ENCODE data around the gene CNTNAP5. TPM values are rescaled to one million over a fixed set of nuclear protein-coding genes. Genes with fewer than 3 reads are reported as not detected.

CNTNAP5 gene
- total and polyA plus RNA-seq, 2 donors (not counting 3 experiments of a cell fraction or from before 2014, with no cell fraction given): not detected

GRCh38 chr2:124740636-124741035, 715.5 kb downstream of the CNTNAP5 start:
- POLR2A ChIA-PET: no interaction called here
- dilution Hi-C loops (cut with MboI; ENCODE audit: extremely low pct_ligation_motif_present, low sequenced_read_pairs): no loop called here

GRCh38 chr2:124753842-124754241, 728.8 kb downstream of the CNTNAP5 start:
- Histone ChIP-seq H4K20me1 (replicated peaks; ENCODE audit: control insufficient read depth, extremely low read depth, insufficient read depth, low read length) (no peaks in the 10 kb centered on the region), H3K9me3 (replicated peaks; ENCODE audit: control insufficient read depth, insufficient read depth, low read length) (peaks cover 7% of the 10 kb centered on the region), H3K79me2 (ENCODE audit: control insufficient read depth, insufficient read depth, low read length) (no peaks in the 10 kb centered on the region), H3K9me1 (replicated peaks; ENCODE audit: control insufficient read depth, extremely low read depth, insufficient read depth, low read length) (no peaks in the 10 kb centered on the region), H3K4me3 (replicated peaks in 1 of 3; ENCODE audit: insufficient read depth in 1 of 3, low read depth in 1 of 3, low read length in 3 of 3) (no peak overlapping the region), H3K4me1 (ENCODE audit: control insufficient read depth, extremely low read depth, insufficient read depth, low read length) (no peaks in the 10 kb centered on the region), H3K27ac (ENCODE audit: insufficient read depth, low read depth, low read length) (no peak overlapping the region), H3K27me3 (ENCODE audit: control insufficient read depth in 2 of 2, insufficient read depth in 2 of 2, low read length in 2 of 2) (no peaks in the 10 kb centered on the region), H2AFZ (ENCODE audit: low read depth, low read length) (no peak overlapping the region), H3K9ac (replicated peaks; ENCODE audit: extremely low read depth, insufficient read depth, low read length) (no peak overlapping the region), H3K36me3 (ENCODE audit: control insufficient read depth in 2 of 2, extremely low read depth in 1 of 2, insufficient read depth in 2 of 2, low read length in 2 of 2) (no peaks in the 10 kb centered on the region), H3K4me2 (ENCODE audit: insufficient read depth, low read length) (no peak overlapping the region)
- ChIA-PET CTCF (no interaction called here), POLR2A (no interaction called here)
- FAIRE-seq: no peak
- no peak for DNase-seq (ENCODE audit: low read depth, low spot score)
- TF ChIP-seq MYC (IDR thresholded peaks at IDR 0.05; ENCODE audit: low read depth, low read length) (no peak), JUN (IDR thresholded peaks at IDR 0.05; ENCODE audit: borderline replicate concordance, insufficient read depth, insufficient read length, low read depth) (no peak), GATA2 (IDR thresholded peaks at IDR 0.05; ENCODE audit: insufficient read depth, insufficient read length, low read depth, low read length) (no peak), FOS (IDR thresholded peaks at IDR 0.05; ENCODE audit: borderline replicate concordance, insufficient read depth, low read length) (no peak), POLR2AphosphoS5 (IDR thresholded peaks at IDR 0.05; ENCODE audit: insufficient read depth, low read depth, low read length) (no peak), EZH2 (IDR thresholded peaks at IDR 0.05; ENCODE audit: borderline replicate concordance, low read depth, low read length, severe bottlenecking) (no peak), MAX (IDR thresholded peaks at IDR 0.05; ENCODE audit: insufficient read depth, insufficient read length) (no peak), CTCF (IDR thresholded peaks at IDR 0.05; ENCODE audit: extremely low read depth in 1 of 2, insufficient read depth in 1 of 2, low read depth in 1 of 2, low read length in 2 of 2) (no peak), POLR2A (IDR thresholded peaks at IDR 0.05; ENCODE audit: low read depth, low read length) (no peak)
- no TSS peak for BruUV-seq (replicated peaks)
- intact Hi-C loops (cut with micrococcal nuclease): no loop called here
- dilution Hi-C loops (cut with MboI; ENCODE audit: extremely low pct_ligation_motif_present, low sequenced_read_pairs): no loop called here

More at GRCh38 chr2:124740636-124741035, 715.5 kb downstream of the CNTNAP5 start:
- no peaks in the 10 kb centered on the region for H4K20me1 ChIP-seq (replicated peaks; ENCODE audit: control insufficient read depth, extremely low read depth, insufficient read depth, low read length)
- no peaks in the 10 kb centered on the region for H3K4me1 ChIP-seq (ENCODE audit: control insufficient read depth, extremely low read depth, insufficient read depth, low read length)
- no peak overlapping the region for H3K4me2 ChIP-seq (ENCODE audit: insufficient read depth, low read length)
- DNase-seq (ENCODE audit: low read depth, low spot score): no peak
- H3K4me3 ChIP-seq (replicated peaks in 1 of 3; ENCODE audit: insufficient read depth in 1 of 3, low read depth in 1 of 3, low read length in 3 of 3): no peak overlapping the region
- TF ChIP-seq FOS (IDR thresholded peaks at IDR 0.05; ENCODE audit: borderline replicate concordance, insufficient read depth, low read length): no peak
- no peak for TF ChIP-seq CTCF (IDR thresholded peaks at IDR 0.05; ENCODE audit: extremely low read depth in 1 of 2, insufficient read depth in 1 of 2, low read depth in 1 of 2, low read length in 2 of 2)
- intact Hi-C loops (cut with micrococcal nuclease): no loop called here
- H3K9me3 ChIP-seq (replicated peaks; ENCODE audit: control insufficient read depth, insufficient read depth, low read length): peaks cover 4% of the 10 kb centered on the region
- CTCF ChIA-PET: no interaction called here
- no TSS peak for BruUV-seq (replicated peaks)
- H3K36me3 ChIP-seq (ENCODE audit: control insufficient read depth in 2 of 2, extremely low read depth in 1 of 2, insufficient read depth in 2 of 2, low read length in 2 of 2): no peaks in the 10 kb centered on the region
- H3K27me3 ChIP-seq (ENCODE audit: control insufficient read depth in 2 of 2, insufficient read depth in 2 of 2, low read length in 2 of 2): no peaks in the 10 kb centered on the region
- H3K79me2 ChIP-seq (ENCODE audit: control insufficient read depth, insufficient read depth, low read length): no peaks in the 10 kb centered on the region
- no peak for FAIRE-seq
- no peaks in the 10 kb centered on the region for H3K9me1 ChIP-seq (replicated peaks; ENCODE audit: control insufficient read depth, extremely low read depth, insufficient read depth, low read length)
- no peak overlapping the region for H2AFZ ChIP-seq (ENCODE audit: low read depth, low read length)
- no peak overlapping the region for H3K27ac ChIP-seq (ENCODE audit: insufficient read depth, low read depth, low read length)
- no peak overlapping the region for H3K9ac ChIP-seq (replicated peaks; ENCODE audit: extremely low read depth, insufficient read depth, low read length)

Measured in endothelial cell of umbilical vein (primary cell).